Activated CD8-positive, alpha-beta T cell treated with anti-CD3 and anti-CD28 coated beads for 36 hours (primary cell): ENCODE measurements around the gene CALCOCO2. TPM values are rescaled to one million over a fixed set of nuclear protein-coding genes. Genes with fewer than 3 reads are reported as not detected.

Experiments used
- ATAC-seq: fragments of 200-7000 bp; cut with Tn5 transposase; one replicate; pipeline ENCODE4 v1.10.0; 2021; ENCODE audit warnings: mild to moderate bottlenecking, moderate library complexity
- CTCF ChIA-PET: fragments of 350-600 bp; sonication (Branson Sonifier 250); formaldehyde crosslinking; loops from one replicate; lab custom pipeline; 2021; ENCODE audit warnings: antibody characterized with exemption; lab: Charles Lee
- POLR2A ChIA-PET: fragments of 350-600 bp; sonication (Branson Sonifier 250); formaldehyde crosslinking; loops from one replicate; lab custom pipeline; 2021; ENCODE audit warnings: antibody characterized with exemption; lab: Charles Lee
- DNase-seq: peaks from one replicate; pipeline ENCODE4 v3.0.0-alpha.2; 2020
- H3K27ac Mint-ChIP-seq: one replicate; pipeline ENCODE4 v1.8.0; 2021; ENCODE audit warnings: mild to moderate bottlenecking, mixed read lengths
- H3K27me3 Mint-ChIP-seq: one replicate; pipeline ENCODE4 v1.8.0; 2021; ENCODE audit warnings: mixed read lengths
- H3K36me3 Mint-ChIP-seq: one replicate; pipeline ENCODE4 v1.8.0; 2021; ENCODE audit warnings: low read depth, mixed read lengths
- H3K4me1 Mint-ChIP-seq: one replicate; pipeline ENCODE4 v1.8.0; 2021; ENCODE audit warnings: low read depth, mixed read lengths
- H3K4me3 Mint-ChIP-seq: one replicate; pipeline ENCODE4 v1.8.0; 2021; ENCODE audit warnings: mild to moderate bottlenecking, moderate library complexity, mixed read lengths
- H3K9me3 Mint-ChIP-seq: one replicate; pipeline ENCODE4 v1.8.0; 2021; ENCODE audit warnings: mixed read lengths
- intact Hi-C: fragments of 100-400 bp; cut with micrococcal nuclease; formaldehyde crosslinking; loops from one replicate; pipeline ENCODE4 v1.10.0; 2022
- total RNA-seq, 2 experiments: library from RNA; stranded (reverse); gene quantifications; one replicate each; pipeline ENCODE4 v1.2.3, GENCODE V29; 2021
- TF ChIP-seq, protein P1 (sequence below): fragments of 200-600 bp; IDR thresholded peaks from one replicate; pipeline ENCODE4 v1.8.0; 2022; ENCODE audit warnings: antibody characterized with exemption, mild to moderate bottlenecking

CALCOCO2 gene
- total RNA-seq, 2 experiments from 2014 or later: 69.2 to 73.1 TPM

DNA sequence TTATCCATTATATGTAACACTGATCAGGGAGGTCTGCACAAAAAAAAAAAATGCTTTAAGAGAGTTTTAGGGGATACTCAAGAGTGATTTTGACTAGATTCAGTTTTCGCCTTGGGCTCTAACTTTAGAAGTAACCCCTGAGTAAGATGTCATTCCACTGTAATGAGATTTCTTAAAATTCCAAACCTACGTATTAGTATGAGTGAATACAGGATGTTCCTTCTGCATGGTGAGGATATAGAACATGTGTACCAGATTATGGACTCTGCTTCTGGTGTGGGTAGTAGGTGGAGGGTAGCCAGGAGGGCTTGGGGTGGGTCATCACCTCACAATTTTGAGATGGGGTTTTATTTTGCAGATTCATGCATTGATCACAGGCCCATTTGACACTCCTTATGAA is 81.6 kb downstream of the CALCOCO2 start:
- Mint-ChIP-seq H3K4me1 (peaks cover 64% of the 10 kb centered on the region), H3K36me3 (peaks cover 72% of the 10 kb centered on the region), H3K4me3 (no peak overlapping the region), H3K27ac (peak overlapping the region; percentile 95), H3K9me3 (no peaks in the 10 kb centered on the region), H3K27me3 (no peaks in the 10 kb centered on the region)
- ChIA-PET POLR2A (no interaction called here), CTCF (no interaction called here)
- DNase-seq (no peak), ATAC-seq (no peak)
- TF ChIP-seq, protein P1, sequence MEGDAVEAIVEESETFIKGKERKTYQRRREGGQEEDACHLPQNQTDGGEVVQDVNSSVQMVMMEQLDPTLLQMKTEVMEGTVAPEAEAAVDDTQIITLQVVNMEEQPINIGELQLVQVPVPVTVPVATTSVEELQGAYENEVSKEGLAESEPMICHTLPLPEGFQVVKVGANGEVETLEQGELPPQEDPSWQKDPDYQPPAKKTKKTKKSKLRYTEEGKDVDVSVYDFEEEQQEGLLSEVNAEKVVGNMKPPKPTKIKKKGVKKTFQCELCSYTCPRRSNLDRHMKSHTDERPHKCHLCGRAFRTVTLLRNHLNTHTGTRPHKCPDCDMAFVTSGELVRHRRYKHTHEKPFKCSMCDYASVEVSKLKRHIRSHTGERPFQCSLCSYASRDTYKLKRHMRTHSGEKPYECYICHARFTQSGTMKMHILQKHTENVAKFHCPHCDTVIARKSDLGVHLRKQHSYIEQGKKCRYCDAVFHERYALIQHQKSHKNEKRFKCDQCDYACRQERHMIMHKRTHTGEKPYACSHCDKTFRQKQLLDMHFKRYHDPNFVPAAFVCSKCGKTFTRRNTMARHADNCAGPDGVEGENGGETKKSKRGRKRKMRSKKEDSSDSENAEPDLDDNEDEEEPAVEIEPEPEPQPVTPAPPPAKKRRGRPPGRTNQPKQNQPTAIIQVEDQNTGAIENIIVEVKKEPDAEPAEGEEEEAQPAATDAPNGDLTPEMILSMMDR: no peak
- intact Hi-C loops: no loop called here

Other genes with a start within 250 kb of the CALCOCO2 start
- 1 to 10 TPM; 1.4 to 2.0 TPM for gene HOXB3, start 240.8 kb upstream of the CALCOCO2 start, total RNA-seq
- not detected for gene HOXB5, start 237.3 kb upstream of the CALCOCO2 start, total RNA-seq
- not detected for gene HOXB6, start 226.0 kb upstream of the CALCOCO2 start, total RNA-seq
- gene HOXB7, start 220.0 kb upstream of the CALCOCO2 start, total RNA-seq: 1 to 10 TPM in 1 of 2 experiments, under 1 TPM in 1; 0.50 to 1.0 TPM
- gene HOXB8, start 215.7 kb upstream of the CALCOCO2 start, total RNA-seq: not detected
- gene HOXB9, start 204.7 kb upstream of the CALCOCO2 start, total RNA-seq: 1 to 10 TPM; 6.9 to 7.0 TPM
- gene PRAC1, start 108.5 kb upstream of the CALCOCO2 start, total RNA-seq: not detected
- gene PRAC2, start 107.8 kb upstream of the CALCOCO2 start, total RNA-seq: not detected
- not detected for gene HOXB13, start 102.3 kb upstream of the CALCOCO2 start, total RNA-seq
- not detected for gene TTLL6, start 13.8 kb upstream of the CALCOCO2 start, total RNA-seq
- gene ATP5MC1, start 61.8 kb downstream of the CALCOCO2 start, total RNA-seq: 100 to 1,000 TPM; 125 to 131 TPM
- 10 to 100 TPM; 71.1 to 74.3 TPM for gene UBE2Z, start 77.4 kb downstream of the CALCOCO2 start, total RNA-seq
- 10 to 100 TPM; 87.5 to 99.7 TPM for gene SNF8, start 113.8 kb downstream of the CALCOCO2 start, total RNA-seq
- not detected for gene GIP, start 137.6 kb downstream of the CALCOCO2 start, total RNA-seq
- gene IGF2BP1, start 166.3 kb downstream of the CALCOCO2 start, total RNA-seq: under 1 TPM; 0.18 to 0.51 TPM